K562 (cell line): ENCODE data around the gene DPP10. TPM values are rescaled to one million over a fixed set of nuclear protein-coding genes. Genes with fewer than 3 reads are reported as not detected.

Experiments
- ATAC-seq: fragments of 200-7000 bp; cut with Tn5 transposase; 3 replicates; pipeline ENCODE4 v1.9.1; 2020; ENCODE audit warnings: moderate library complexity
- BruUV-seq: library from RNA; stranded (reverse); fragments of 400-500 nt; replicated peaks from 2 replicates; lab custom pipeline; 2021; lab: Mats Ljungman, UMichigan
- CTCF ChIA-PET: fragments of 300-600 bp; formaldehyde crosslinking; extraction: SDS; loops from one replicate; lab custom pipeline; 2021; ENCODE audit warnings: low intra/inter-chr PET ratio; lab: Yijun Ruan, JAX
- POLR2A ChIA-PET: fragments of 300-600, 350-650 bp; sonication (Branson Sonifier 250); formaldehyde crosslinking; extraction: SDS; loops from one replicate; lab custom pipeline; 2021; ENCODE audit warnings: antibody characterized with exemption, inconsistent platforms; lab: Yijun Ruan, JAX
- DNase-seq, 4 experiments: peaks; one replicate each; pipeline versions ENCODE4 v3.0.0 to v3.0.0-alpha.2; 2011 to 2018; ENCODE audit warnings: low spot score in 3 of 4, mixed read lengths in 3 of 4; ENCODE audit errors: extremely low read depth in 1 of 4
- FAIRE-seq: peaks from 2 replicates; lab custom pipeline; 2011; peaks lifted over from hg19 to GRCh38; lab: Jason Lieb, UNC
- H2AFZ ChIP-seq: 2 replicates; pipeline ENCODE4 v1.6.0; 2011; ENCODE audit warnings: low read depth, low read length, control low read depth, inconsistent platforms
- H3K27ac ChIP-seq: fragments of 200-600 bp; 3 replicates; pipeline ENCODE4 v1.8.0; 2011; ENCODE audit warnings: low read depth, mild to moderate bottlenecking, control low read depth, inconsistent platforms, low read length, moderate library complexity, mixed read lengths; ENCODE audit errors: extremely low read depth
- H3K27me3 ChIP-seq, 2 experiments: fragments of 300-600 bp in 1 of 2; 2 replicates in 1 of 2; 3 replicates in 1 of 2; pipeline versions ENCODE4 v1.6.0 to v1.8.0; 2011; ENCODE audit warnings: inconsistent platforms in 2 of 2, low read length in 2 of 2, mild to moderate bottlenecking in 1 of 2, mixed read lengths in 1 of 2, moderate library complexity in 1 of 2; ENCODE audit not compliant: control insufficient read depth in 2 of 2, insufficient read depth in 2 of 2
- H3K36me3 ChIP-seq: fragments of 300-600 bp; 3 replicates; pipeline ENCODE4 v1.8.0; 2011; ENCODE audit warnings: mild to moderate bottlenecking, low read length, inconsistent platforms; ENCODE audit not compliant: control insufficient read depth, insufficient read depth
- H3K4me1 ChIP-seq, 2 experiments: fragments of 200-600 bp in 1 of 2; replicated peaks in 1 of 2; 2 replicates in 1 of 2; 3 replicates in 1 of 2; pipeline versions ENCODE4 v1.5.1 to v1.8.0; 2011; ENCODE audit warnings: inconsistent platforms in 2 of 2, low read length in 2 of 2, mild to moderate bottlenecking in 1 of 2, mixed read lengths in 1 of 2, moderate library complexity in 1 of 2; ENCODE audit not compliant: control insufficient read depth in 2 of 2, insufficient read depth in 2 of 2
- H3K4me2 ChIP-seq: 2 replicates; pipeline ENCODE4 v1.6.1; 2011; ENCODE audit warnings: low read length, control low read depth, inconsistent platforms, mixed read lengths; ENCODE audit not compliant: insufficient read depth
- H3K4me3 ChIP-seq: fragments of 200-600 bp; sonication (generic), shearing (Covaris generic); 2 replicates; pipeline ENCODE4 v1.5.1; 2016; ENCODE audit warnings: control low read depth, inconsistent platforms
- H3K79me2 ChIP-seq: fragments of 200-600 bp; 3 replicates; pipeline ENCODE4 v1.8.0; 2011; ENCODE audit warnings: low read length, inconsistent platforms; ENCODE audit not compliant: control insufficient read depth, insufficient read depth
- H3K9ac ChIP-seq, 2 experiments: 2 replicates each; pipeline versions ENCODE4 v1.6.0 to v1.6.1; 2011; ENCODE audit warnings: low read depth in 2 of 2, low read length in 2 of 2, control low read depth in 1 of 2, inconsistent platforms in 1 of 2, mild to moderate bottlenecking in 1 of 2, mixed read lengths in 1 of 2; ENCODE audit not compliant: insufficient read depth in 1 of 2
- H3K9me1 ChIP-seq: one replicate; pipeline ENCODE4 v1.6.0; 2011; ENCODE audit warnings: inconsistent platforms, mild to moderate bottlenecking, low read length, moderate library complexity; ENCODE audit not compliant: control insufficient read depth, insufficient read depth
- H3K9me3 ChIP-seq: replicated peaks from 2 replicates; pipeline ENCODE4 v1.5.1; 2011; ENCODE audit warnings: low read depth, low read length, inconsistent platforms; ENCODE audit not compliant: control insufficient read depth, insufficient read depth
- H4K20me1 ChIP-seq: replicated peaks from 2 replicates; pipeline ENCODE4 v1.6.1; 2011; ENCODE audit warnings: low read length, inconsistent platforms, mixed read lengths; ENCODE audit not compliant: control insufficient read depth, insufficient read depth
- DIDO1 ChIP-seq: fragments of 450-650 bp; IDR thresholded peaks from 2 replicates; pipeline ENCODE4 v1.6.1; 2016; ENCODE audit warnings: low read depth, missing biosample characterization, missing genetic modification characterization
- ETV6 ChIP-seq, 3 experiments: fragments of 150-350 bp in 1 of 3; sonication (generic) in 1 of 3; formaldehyde crosslinking in 1 of 3; IDR thresholded peaks; 2 replicates each; pipeline versions ENCODE4 v1.6.1 to v1.8.0; 2014 to 2022; ENCODE audit warnings: borderline replicate concordance in 2 of 3, low read depth in 2 of 3, antibody characterized with exemption in 1 of 3, low read length in 1 of 3, mild to moderate bottlenecking in 1 of 3, missing genetic modification reagents in 1 of 3
- RFX1 ChIP-seq: fragments of 450-650 bp; IDR thresholded peaks from 2 replicates; pipeline ENCODE4 v1.6.1; 2016; ENCODE audit warnings: mild to moderate bottlenecking, moderate library complexity
- WGBS: fragments of 100-300 bp; shearing (Covaris generic); methylation state at CpG from one replicate; pipeline ENCODE4 v1.1.6; 2016; ENCODE audit warnings: low coverage, mixed read lengths; ENCODE audit not compliant: insufficient coverage; ENCODE audit errors: missing lambda C conversion rate; 5-methylcytosine and 5-hydroxymethylcytosine counted together
- in situ Hi-C: fragments of 300-500 bp; cut with MboI; formaldehyde crosslinking; loops from 4 replicates; pipeline ENCODE4 v1.15.0; 2018; ENCODE audit warnings: inconsistent platforms, mixed read lengths
- intact Hi-C: fragments of 100-400 bp; cut with micrococcal nuclease; formaldehyde crosslinking; loops from 2 replicates; pipeline ENCODE4 v1.14.2; 2022
- polyA plus RNA-seq, 8 experiments: library from polyadenylated mRNA; depleted of rRNA in 4 of 8; stranded (reverse) in 5 of 8; unstranded in 3 of 8; fragments of >200 nt; fragmentation: Nextera tagmentation in 2 of 8; fragmentation: Illumina TruSeq in 1 of 8; extraction: Ambion mirVana in 2 of 8; extraction: Trizol in 1 of 8; gene quantifications; 2 replicates each; pipeline versions ENCODE4 v1.2.1 to v1.2.3, GENCODE V29; 2011 to 2014; ENCODE audit warnings: inconsistent platforms in 1 of 8, missing spikeins in 1 of 8
- total RNA-seq, 7 experiments: library from RNA; depleted of rRNA in 6 of 7; stranded (reverse); fragments of >200 nt in 6 of 7; fragmentation: Illumina TruSeq in 2 of 7; extraction: Trizol in 2 of 7; gene quantifications; 2 replicates each; pipeline versions ENCODE4 v1.2.1 to v1.2.3, GENCODE V29; 2011 to 2021; ENCODE audit warnings: low replicate concordance in 1 of 7
- TF ChIP-seq, protein P1 (sequence below): fragments of 450-650 bp; IDR thresholded peaks from 2 replicates; pipeline ENCODE4 v1.6.1; 2016; ENCODE audit warnings: mild to moderate bottlenecking, moderate library complexity

DPP10 gene
- total and polyA plus RNA-seq, 9 of the 15 experiments (the other 6 are each of a cell fraction or from before 2014, with no cell fraction given): not detected

GRCh38 chr2:115161771-115162493 lies 719.5 kb downstream of the DPP10 start:
- Histone ChIP-seq H2AFZ (no peak overlapping the region), H3K4me1 (no peaks in the 10 kb centered on the region), H3K79me2 (no peaks in the 10 kb centered on the region), H3K9me3 (no peaks in the 10 kb centered on the region; the same call in 1 of the 2 replicates), H3K9me1 (no peaks in the 10 kb centered on the region), H3K9ac (no peak overlapping the region), H4K20me1 (no peaks in the 10 kb centered on the region), H3K27me3 (no peaks in the 10 kb centered on the region), H3K27ac (no peak overlapping the region), H3K36me3 (no peaks in the 10 kb centered on the region), H3K4me3 (no peak overlapping the region), H3K4me2 (no peak overlapping the region)
- ATAC-seq (no peak), FAIRE-seq (no peak), DNase-seq (no peak)
- ChIA-PET CTCF (no interaction called here), POLR2A (no interaction called here)
- no TSS peak for BruUV-seq
- in situ Hi-C loops: no loop called here
- intact Hi-C loops: no loop called here
- WGBS: 34% methylated on average over 27 of the region's 83 CpGs
- no peak for TF ChIP-seq DIDO1 (tag)
- TF ChIP-seq, protein P1, sequence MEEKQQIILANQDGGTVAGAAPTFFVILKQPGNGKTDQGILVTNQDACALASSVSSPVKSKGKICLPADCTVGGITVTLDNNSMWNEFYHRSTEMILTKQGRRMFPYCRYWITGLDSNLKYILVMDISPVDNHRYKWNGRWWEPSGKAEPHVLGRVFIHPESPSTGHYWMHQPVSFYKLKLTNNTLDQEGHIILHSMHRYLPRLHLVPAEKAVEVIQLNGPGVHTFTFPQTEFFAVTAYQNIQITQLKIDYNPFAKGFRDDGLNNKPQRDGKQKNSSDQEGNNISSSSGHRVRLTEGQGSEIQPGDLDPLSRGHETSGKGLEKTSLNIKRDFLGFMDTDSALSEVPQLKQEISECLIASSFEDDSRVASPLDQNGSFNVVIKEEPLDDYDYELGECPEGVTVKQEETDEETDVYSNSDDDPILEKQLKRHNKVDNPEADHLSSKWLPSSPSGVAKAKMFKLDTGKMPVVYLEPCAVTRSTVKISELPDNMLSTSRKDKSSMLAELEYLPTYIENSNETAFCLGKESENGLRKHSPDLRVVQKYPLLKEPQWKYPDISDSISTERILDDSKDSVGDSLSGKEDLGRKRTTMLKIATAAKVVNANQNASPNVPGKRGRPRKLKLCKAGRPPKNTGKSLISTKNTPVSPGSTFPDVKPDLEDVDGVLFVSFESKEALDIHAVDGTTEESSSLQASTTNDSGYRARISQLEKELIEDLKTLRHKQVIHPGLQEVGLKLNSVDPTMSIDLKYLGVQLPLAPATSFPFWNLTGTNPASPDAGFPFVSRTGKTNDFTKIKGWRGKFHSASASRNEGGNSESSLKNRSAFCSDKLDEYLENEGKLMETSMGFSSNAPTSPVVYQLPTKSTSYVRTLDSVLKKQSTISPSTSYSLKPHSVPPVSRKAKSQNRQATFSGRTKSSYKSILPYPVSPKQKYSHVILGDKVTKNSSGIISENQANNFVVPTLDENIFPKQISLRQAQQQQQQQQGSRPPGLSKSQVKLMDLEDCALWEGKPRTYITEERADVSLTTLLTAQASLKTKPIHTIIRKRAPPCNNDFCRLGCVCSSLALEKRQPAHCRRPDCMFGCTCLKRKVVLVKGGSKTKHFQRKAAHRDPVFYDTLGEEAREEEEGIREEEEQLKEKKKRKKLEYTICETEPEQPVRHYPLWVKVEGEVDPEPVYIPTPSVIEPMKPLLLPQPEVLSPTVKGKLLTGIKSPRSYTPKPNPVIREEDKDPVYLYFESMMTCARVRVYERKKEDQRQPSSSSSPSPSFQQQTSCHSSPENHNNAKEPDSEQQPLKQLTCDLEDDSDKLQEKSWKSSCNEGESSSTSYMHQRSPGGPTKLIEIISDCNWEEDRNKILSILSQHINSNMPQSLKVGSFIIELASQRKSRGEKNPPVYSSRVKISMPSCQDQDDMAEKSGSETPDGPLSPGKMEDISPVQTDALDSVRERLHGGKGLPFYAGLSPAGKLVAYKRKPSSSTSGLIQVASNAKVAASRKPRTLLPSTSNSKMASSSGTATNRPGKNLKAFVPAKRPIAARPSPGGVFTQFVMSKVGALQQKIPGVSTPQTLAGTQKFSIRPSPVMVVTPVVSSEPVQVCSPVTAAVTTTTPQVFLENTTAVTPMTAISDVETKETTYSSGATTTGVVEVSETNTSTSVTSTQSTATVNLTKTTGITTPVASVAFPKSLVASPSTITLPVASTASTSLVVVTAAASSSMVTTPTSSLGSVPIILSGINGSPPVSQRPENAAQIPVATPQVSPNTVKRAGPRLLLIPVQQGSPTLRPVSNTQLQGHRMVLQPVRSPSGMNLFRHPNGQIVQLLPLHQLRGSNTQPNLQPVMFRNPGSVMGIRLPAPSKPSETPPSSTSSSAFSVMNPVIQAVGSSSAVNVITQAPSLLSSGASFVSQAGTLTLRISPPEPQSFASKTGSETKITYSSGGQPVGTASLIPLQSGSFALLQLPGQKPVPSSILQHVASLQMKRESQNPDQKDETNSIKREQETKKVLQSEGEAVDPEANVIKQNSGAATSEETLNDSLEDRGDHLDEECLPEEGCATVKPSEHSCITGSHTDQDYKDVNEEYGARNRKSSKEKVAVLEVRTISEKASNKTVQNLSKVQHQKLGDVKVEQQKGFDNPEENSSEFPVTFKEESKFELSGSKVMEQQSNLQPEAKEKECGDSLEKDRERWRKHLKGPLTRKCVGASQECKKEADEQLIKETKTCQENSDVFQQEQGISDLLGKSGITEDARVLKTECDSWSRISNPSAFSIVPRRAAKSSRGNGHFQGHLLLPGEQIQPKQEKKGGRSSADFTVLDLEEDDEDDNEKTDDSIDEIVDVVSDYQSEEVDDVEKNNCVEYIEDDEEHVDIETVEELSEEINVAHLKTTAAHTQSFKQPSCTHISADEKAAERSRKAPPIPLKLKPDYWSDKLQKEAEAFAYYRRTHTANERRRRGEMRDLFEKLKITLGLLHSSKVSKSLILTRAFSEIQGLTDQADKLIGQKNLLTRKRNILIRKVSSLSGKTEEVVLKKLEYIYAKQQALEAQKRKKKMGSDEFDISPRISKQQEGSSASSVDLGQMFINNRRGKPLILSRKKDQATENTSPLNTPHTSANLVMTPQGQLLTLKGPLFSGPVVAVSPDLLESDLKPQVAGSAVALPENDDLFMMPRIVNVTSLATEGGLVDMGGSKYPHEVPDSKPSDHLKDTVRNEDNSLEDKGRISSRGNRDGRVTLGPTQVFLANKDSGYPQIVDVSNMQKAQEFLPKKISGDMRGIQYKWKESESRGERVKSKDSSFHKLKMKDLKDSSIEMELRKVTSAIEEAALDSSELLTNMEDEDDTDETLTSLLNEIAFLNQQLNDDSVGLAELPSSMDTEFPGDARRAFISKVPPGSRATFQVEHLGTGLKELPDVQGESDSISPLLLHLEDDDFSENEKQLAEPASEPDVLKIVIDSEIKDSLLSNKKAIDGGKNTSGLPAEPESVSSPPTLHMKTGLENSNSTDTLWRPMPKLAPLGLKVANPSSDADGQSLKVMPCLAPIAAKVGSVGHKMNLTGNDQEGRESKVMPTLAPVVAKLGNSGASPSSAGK: no peak
- no peak for TF ChIP-seq ETV6 (IDR thresholded peaks at IDR 0.05; ENCODE audit: borderline replicate concordance in 1 of 2, low read depth in 2 of 2, low read length in 1 of 2)
- no peak for TF ChIP-seq ETV6 (CRISPR knock-in tag; IDR thresholded peaks at IDR 0.05; ENCODE audit: borderline replicate concordance)
- TF ChIP-seq RFX1: no peak
